Upper lobe of left lung (tissue), 4 donors: Measurements from ENCODE around the gene TMEM37.

Experiments used
- CTCF ChIP-seq, 6 experiments: fragments of 450-650 bp in 4 of 6; fragments of 200-600 bp in 2 of 6; sonication (generic) in 2 of 6; IDR thresholded peaks; one replicate each; pipeline ENCODE4 v1.5.1; 2016 to 2019; ENCODE audit warnings: antibody characterized with exemption in 6 of 6
- EP300 ChIP-seq, 4 donors: sonication (generic); formaldehyde crosslinking; IDR thresholded peaks; one replicate each; pipeline ENCODE4 v1.5.1; 2017; ENCODE audit warnings: antibody characterized with exemption in 4 of 4, control low read depth in 2 of 4
- POLR2A ChIP-seq, 4 donors: fragments of 450-650 bp; IDR thresholded peaks; one replicate each; pipeline ENCODE4 v1.5.1; 2016 to 2017; ENCODE audit warnings: antibody characterized with exemption in 4 of 4, mild to moderate bottlenecking in 2 of 4
- POLR2AphosphoS5 ChIP-seq, 2 donors: sonication (generic); formaldehyde crosslinking; IDR thresholded peaks; one replicate each; pipeline ENCODE4 v1.5.1; 2017; ENCODE audit warnings: antibody characterized with exemption in 2 of 2

DNA sequence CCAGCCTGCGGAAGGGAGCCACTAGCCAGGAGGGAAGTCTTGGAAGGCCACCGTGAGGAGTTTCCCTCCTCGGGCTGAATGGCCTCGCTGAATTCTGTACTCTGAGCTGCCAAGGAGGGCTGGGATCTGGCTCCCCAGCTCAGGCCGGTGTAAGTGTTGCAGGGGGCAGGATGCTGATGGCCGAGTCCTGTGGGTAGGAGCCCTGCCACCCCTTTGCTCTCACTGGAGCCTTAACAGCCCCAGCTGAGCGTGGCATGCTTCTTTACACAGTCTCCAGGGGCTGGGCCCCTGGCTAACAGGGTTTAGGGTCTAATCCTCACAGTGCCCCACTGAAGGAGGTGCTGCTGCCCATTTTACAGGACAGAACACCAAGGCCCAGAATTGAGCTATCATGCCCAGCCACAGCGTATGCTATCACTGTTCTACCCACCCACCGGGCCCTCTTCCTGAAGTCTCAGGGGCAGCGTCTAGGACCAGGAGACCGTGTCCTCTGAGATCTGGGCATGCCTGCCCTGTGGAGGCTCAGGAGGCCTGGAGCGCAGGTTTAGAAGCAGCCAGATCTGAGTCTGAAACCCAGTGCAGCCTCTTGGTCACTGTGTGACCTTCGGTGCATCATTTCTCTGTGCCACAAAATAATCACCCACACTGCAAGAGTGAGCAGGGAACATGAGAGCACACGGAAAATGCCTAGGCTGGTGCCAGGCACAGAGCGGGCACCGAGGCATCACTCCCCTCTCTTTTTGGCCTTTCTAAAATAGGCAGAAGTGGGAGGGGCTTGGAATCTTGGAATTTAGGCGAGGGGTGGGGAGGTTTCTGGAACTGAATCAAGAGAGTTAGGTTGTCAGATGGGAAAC is 42.9 kb downstream of the TMEM37 start:
- no peak for TF ChIP-seq CTCF (IDR thresholded peaks at IDR 0.05)
- no peak for TF ChIP-seq POLR2AphosphoS5 (IDR thresholded peaks at IDR 0.05)
- TF ChIP-seq POLR2A (IDR thresholded peaks at IDR 0.05) = no peak
- TF ChIP-seq EP300 (IDR thresholded peaks at IDR 0.05) = no peak
